GM20431 (cell line): ENCODE results near the gene EGFLAM.

ENCODE experiments used
- in situ Hi-C: fragments of 300-500 bp; cut with MseI, MboI; formaldehyde crosslinking; loops from one replicate; pipeline ENCODE4 v1.15.0; 2020; ENCODE audit warnings: low sequenced_read_pairs; ENCODE audit not compliant: unreplicated experiment

The EGFLAM gene

DNA sequence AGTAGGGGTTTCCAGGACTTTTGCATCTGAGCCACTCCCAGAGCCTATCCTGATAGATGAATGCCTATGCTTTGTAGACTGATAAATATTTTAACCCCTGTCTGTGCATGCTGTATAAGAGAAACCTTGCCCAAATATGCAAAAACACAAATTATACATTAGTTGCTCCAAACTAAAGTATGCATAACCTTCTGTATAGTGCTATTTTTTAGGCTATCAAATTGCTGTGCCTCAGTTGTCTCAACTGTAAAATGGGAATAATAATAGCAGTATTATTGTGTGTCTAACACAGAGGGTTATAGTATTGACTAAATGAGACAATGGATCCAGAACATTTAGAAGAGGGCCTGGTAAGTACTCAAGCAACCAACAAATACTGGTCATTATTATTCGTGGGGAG, 180.4 kb downstream of the EGFLAM start:
- in situ Hi-C loops, result no loop called here

DNA sequence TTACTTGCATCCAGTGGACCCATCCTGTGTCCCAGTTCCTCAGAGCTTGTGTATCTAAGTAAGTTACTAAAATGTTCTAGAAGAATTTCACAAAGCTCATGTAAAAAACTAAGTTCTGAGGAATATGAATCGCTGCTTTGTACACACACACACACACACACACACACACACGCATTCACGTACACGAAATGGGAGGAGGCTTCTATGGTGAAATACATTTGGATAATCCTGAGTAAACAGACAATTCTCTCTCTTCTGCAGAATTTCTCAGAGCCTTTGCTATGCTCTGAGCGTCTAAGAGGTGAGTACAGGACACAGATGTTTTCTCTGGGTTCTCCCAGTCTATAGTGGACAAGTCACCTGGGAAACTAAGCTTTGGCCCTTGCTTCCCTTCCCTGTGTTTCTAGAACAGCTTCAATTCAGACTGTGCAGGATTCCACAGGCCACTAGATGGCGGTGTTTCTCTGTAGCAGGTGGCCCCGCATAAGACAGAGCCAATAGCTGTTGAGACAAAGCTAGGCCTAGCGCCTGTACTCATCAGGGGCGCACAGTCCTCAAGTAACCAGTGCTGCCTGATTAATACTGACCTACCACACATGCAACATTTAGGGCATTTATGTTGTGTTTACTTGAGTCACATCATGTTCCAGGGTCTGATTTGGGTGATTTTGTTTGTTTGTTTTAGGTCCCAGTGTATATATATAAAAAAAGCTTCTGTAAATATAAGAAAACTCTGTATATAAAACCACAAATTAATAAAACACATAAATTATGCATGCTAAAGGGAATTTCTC, 183.3 kb downstream of the EGFLAM start:
- in situ Hi-C loops, result loop anchor here (10.0 kb wide), 1 partner anchor 363 kb away; no protein-coding TSS in a partner anchor

DNA sequence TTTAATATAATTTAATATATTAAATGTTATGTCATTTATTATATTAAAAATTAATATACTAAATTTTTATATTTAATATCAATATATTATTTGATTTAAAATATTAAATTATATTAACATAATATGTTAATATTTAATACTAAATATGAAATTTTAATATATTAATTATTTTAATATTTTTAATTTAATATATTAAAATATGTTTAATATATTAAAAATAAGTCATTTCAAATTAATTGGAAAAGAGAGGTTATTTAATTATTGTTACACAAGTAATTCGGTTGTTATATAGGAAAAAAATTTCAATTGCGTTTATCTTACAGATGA, 183.9 kb downstream of the EGFLAM start:
- in situ Hi-C loops, result loop anchor here (10.0 kb wide), 1 partner anchor 363 kb away; no protein-coding TSS in a partner anchor

DNA sequence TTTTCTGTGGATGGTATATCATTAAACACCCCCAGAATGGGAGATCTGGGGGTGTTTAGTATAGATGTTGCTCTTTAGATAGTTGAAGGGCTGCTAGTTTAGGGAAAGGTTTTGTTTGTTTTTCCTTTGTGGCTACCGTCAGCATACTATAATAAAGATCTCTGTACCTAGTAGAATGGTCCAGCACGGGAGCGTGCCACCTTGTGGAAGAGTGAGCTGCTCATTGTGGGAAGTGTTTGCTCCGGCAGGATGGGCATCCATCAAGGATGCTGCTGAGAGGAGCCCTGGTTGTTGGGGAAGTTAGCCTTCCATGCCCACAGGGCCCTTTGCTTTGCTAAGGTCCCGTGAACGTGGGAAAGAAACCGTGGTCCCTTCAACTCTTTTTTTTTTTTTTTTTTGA, 185.0 kb downstream of the EGFLAM start:
- in situ Hi-C loops, result loop anchor here (10.0 kb wide), 1 partner anchor 361 kb away; no protein-coding TSS in a partner anchor

GRCh38 chr5:38445374-38446028, 187.1 kb downstream of the EGFLAM start:
- in situ Hi-C loops, result loop anchor here (10.0 kb wide), 1 partner anchor 359 kb away; no protein-coding TSS in a partner anchor

GRCh38 chr5:38446029-38446522, 187.7 kb downstream of the EGFLAM start:
- in situ Hi-C loops, result loop anchor here (10.0 kb wide), 1 partner anchor 359 kb away; no protein-coding TSS in a partner anchor

- in situ Hi-C loops, result loop anchor here (10.0 kb wide), 1 partner anchor 358 kb away; no protein-coding TSS in a partner anchor
Measured at GRCh38 chr5:38447056-38447455, 188.7 kb downstream of the EGFLAM start.

DNA sequence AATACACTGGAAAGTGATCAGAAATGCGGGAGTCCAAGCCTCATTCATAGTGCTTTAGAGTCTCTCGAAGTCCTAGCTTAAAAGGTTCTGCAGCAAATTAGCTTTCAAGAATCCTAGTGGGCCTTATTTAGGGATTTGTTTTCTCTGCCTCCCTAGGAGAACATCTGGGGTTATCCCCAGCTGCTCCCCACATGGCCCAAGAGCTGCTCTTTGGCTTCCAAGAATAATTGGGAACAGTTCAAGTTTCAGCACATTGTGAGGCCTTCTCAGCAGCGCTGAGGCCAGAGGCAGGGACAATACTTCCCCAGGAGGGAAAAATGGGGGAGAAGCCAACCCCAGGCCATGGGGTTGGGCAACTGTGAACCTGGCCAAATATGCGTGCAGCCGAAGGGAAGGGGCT, 189.4 kb downstream of the EGFLAM start:
- in situ Hi-C loops, result loop anchor here (10.0 kb wide), 1 partner anchor 357 kb away; no protein-coding TSS in a partner anchor

- in situ Hi-C loops, result loop anchor here (10.0 kb wide), 1 partner anchor 356 kb away; no protein-coding TSS in a partner anchor
Measured at GRCh38 chr5:38448568-38449350, 190.4 kb downstream of the EGFLAM start.

DNA sequence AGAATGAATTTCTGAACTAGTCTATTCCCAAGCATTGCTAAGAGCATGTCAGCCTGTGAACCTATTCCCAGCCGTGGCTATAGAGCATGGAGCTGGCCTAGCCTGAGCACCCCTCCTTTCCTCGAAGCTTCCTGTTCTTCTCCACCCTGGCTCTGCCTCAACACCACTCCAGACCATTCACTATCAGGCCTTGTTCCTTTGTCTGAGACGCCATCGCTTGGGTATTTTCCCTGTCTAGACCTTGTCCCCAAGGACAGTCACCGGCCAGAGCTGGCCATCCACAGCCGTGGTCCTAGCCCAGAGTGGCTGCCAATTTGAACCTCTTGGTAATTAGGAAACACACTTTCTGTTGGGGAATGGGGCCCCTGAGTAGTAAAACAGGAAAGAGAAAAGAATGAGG, 192.3 kb downstream of the EGFLAM start:
- in situ Hi-C loops, result no loop called here

- in situ Hi-C loops, result no loop called here
Measured at GRCh38 chr5:38451074-38451725, 192.8 kb downstream of the EGFLAM start.

- in situ Hi-C loops, result no loop called here
Measured at GRCh38 chr5:38452201-38452600, 193.8 kb downstream of the EGFLAM start.

- in situ Hi-C loops, result no loop called here
Measured at GRCh38 chr5:38453506-38453905, 195.1 kb downstream of the EGFLAM start.

- in situ Hi-C loops, result no loop called here
Measured at GRCh38 chr5:38453921-38454320, 195.6 kb downstream of the EGFLAM start.

- in situ Hi-C loops, result no loop called here
Measured at GRCh38 chr5:38455796-38456330, 197.5 kb downstream of the EGFLAM start.

GRCh38 chr5:38456657-38457399, 198.5 kb downstream of the EGFLAM start:
- in situ Hi-C loops, result no loop called here

DNA sequence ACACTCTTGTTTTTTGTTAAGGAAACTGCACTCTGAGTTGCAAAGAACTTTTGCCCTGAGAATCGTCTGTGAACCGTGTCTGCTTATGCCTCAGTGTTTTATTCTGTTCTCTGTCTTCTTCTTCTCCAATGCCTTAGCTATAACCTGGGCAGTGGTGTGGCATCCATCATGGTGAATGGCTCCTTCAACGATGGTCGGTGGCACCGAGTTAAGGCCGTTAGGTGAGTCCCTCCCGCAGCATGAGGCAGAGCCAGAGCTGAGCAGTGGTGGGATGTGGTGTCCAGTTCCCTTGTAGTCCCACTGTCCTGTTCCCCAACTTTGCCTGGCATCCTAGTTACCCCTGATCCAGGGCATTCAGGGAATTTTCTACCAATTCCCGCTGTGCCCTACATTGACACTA, 199.8 kb downstream of the EGFLAM start:
- in situ Hi-C loops, result no loop called here

DNA sequence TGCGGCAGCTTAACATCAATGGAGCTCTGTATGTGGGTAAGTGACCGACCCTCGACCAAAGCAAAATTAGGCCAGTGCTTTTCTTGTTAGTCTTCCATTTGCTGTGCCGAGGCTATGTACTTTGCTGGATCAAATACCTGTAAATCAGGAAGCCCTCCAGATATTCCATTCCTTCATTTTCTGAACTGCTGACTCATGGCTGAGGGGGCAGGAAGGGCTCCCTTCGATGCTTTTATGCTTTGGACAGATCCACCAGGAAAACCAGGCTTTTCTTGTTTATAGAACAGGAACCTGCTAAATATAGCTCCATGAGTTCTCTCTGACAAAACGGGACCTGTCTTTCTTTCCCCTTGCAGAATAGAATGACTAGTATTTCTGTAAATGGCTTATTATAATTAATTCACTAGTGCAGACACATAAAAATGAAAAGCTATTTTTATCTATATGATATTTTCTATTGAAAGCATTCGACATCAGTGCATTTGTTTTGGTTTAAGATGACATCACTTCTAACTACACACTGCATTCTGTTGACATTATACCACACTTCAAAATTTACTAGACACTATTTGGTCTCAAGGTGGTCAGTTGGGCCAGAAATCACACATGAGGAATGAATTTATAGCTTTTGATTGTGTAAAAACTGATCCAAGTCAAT, 204.7 kb downstream of the EGFLAM start:
- in situ Hi-C loops, result no loop called here
